Measurements from ENCODE around the gene FOSL1. TPM values are rescaled to one million over a fixed set of nuclear protein-coding genes. Genes with fewer than 3 reads are reported as not detected.

Gene FOSL1
- total and polyA plus RNA-seq, 2 donors (not counting 3 experiments of a cell fraction or from before 2014, with no cell fraction given) = 18.1 to 53.8 TPM

DNA sequence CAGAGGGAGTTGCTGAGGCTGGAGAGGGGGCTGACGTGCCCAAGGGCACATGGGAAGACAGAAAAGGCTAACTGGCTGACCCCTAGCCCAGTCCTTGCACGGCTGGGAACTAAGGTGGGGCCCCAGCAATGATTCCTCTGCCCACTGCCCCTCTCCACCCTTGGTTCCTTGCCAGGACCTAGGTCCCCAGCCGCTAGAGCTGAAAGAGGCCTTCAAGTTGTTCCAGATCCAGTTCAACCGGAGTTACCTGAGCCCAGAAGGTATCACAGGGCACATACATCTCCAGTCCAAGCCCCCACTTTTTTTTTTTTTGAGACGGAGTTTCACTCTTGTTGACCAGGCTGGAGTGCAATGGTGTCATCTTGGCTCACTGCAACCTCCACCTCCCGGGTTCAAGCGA lies 20.2 kb downstream of the FOSL1 start:
- Histone ChIP-seq H3K9me3 (replicated peaks; ENCODE audit: control insufficient read depth, insufficient read depth, low read length) (no peaks in the 10 kb centered on the region), H3K9ac (replicated peaks; ENCODE audit: extremely low read depth, insufficient read depth, low read length) (no peak overlapping the region), H4K20me1 (replicated peaks; ENCODE audit: control insufficient read depth, extremely low read depth, insufficient read depth, low read length) (no peaks in the 10 kb centered on the region), H3K4me2 (ENCODE audit: insufficient read depth, low read length) (no peak overlapping the region), H3K27me3 (ENCODE audit: control insufficient read depth in 2 of 2, insufficient read depth in 2 of 2, low read length in 2 of 2) (no peaks in the 10 kb centered on the region), H3K79me2 (ENCODE audit: control insufficient read depth, insufficient read depth, low read length) (no peaks in the 10 kb centered on the region), H3K4me1 (ENCODE audit: control insufficient read depth, extremely low read depth, insufficient read depth, low read length) (no peaks in the 10 kb centered on the region), H3K36me3 (ENCODE audit: control insufficient read depth in 2 of 2, extremely low read depth in 1 of 2, insufficient read depth in 2 of 2, low read length in 2 of 2) (peaks cover 4 to 23% of the 10 kb centered on the region in 2 experiments), H3K9me1 (replicated peaks; ENCODE audit: control insufficient read depth, extremely low read depth, insufficient read depth, low read length) (no peaks in the 10 kb centered on the region), H3K4me3 (replicated peaks in 1 of 3; ENCODE audit: insufficient read depth in 1 of 3, low read depth in 1 of 3, low read length in 3 of 3) (no peak overlapping the region), H3K27ac (ENCODE audit: insufficient read depth, low read depth, low read length) (no peak overlapping the region), H2AFZ (ENCODE audit: low read depth, low read length) (no peak overlapping the region)
- FAIRE-seq (no peak), DNase-seq (ENCODE audit: low read depth, low spot score) (no peak)
- ChIA-PET POLR2A (no interaction called here), CTCF (interaction anchor here (1.1 to 1.6 kb wide), 3 partner anchors 9 to 22 kb away, joined by 3 to 5 read pairs (median 4); partner anchors contain the start of gene FIBP)
- BruUV-seq (replicated peaks) = no TSS peak
- intact Hi-C loops (cut with micrococcal nuclease) (no loop called here), dilution Hi-C loops (cut with MboI; ENCODE audit: extremely low pct_ligation_motif_present, low sequenced_read_pairs) (no loop called here)
- TF ChIP-seq FOS (IDR thresholded peaks at IDR 0.05; ENCODE audit: borderline replicate concordance, insufficient read depth, low read length) (no peak), JUN (IDR thresholded peaks at IDR 0.05; ENCODE audit: borderline replicate concordance, insufficient read depth, insufficient read length, low read depth) (no peak), CTCF (IDR thresholded peaks at IDR 0.05; ENCODE audit: extremely low read depth in 1 of 2, insufficient read depth in 1 of 2, low read depth in 1 of 2, low read length in 2 of 2) (no peak), POLR2A (IDR thresholded peaks at IDR 0.05; ENCODE audit: low read depth, low read length) (no peak)

DNA sequence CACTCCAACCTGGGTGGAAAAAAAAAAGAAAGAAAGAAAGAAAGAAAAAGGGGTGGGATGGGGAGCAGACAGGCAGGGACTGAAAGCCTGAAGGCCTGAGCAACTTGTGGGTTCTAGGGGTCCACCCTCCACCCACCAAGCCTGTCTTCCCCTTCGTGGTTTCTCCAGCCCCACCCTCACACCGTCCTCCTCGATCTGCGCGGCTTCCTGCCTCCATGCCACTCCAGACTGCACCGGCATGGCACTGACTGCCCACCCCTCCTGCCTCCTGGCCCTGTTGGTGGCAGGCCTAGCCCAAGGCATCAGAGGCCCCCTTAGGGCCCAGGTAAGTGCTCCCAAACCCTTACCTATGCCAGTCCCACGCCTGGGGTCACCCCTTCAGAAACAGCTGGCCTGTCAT lies 20.6 kb downstream of the FOSL1 start, which contains the start of gene CTSW:
CTSW (plus strand) TSS at position 221 of the 400 bp plus-strand sequence; CDS start at position 239, 18 bp downstream.
- Histone ChIP-seq H4K20me1 (replicated peaks; ENCODE audit: control insufficient read depth, extremely low read depth, insufficient read depth, low read length) (no peaks in the 10 kb centered on the region), H3K9me3 (replicated peaks; ENCODE audit: control insufficient read depth, insufficient read depth, low read length) (no peaks in the 10 kb centered on the region), H3K36me3 (ENCODE audit: control insufficient read depth in 2 of 2, extremely low read depth in 1 of 2, insufficient read depth in 2 of 2, low read length in 2 of 2) (peaks cover 4 to 23% of the 10 kb centered on the region in 2 experiments), H3K27ac (ENCODE audit: insufficient read depth, low read depth, low read length) (no peak within 1 kb of the TSS), H3K79me2 (ENCODE audit: control insufficient read depth, insufficient read depth, low read length) (no peaks in the 10 kb centered on the region), H3K27me3 (ENCODE audit: control insufficient read depth in 2 of 2, insufficient read depth in 2 of 2, low read length in 2 of 2) (no peaks in the 10 kb centered on the region), H3K4me1 (ENCODE audit: control insufficient read depth, extremely low read depth, insufficient read depth, low read length) (no peaks in the 10 kb centered on the region), H3K4me3 (replicated peaks in 1 of 3; ENCODE audit: insufficient read depth in 1 of 3, low read depth in 1 of 3, low read length in 3 of 3) (no peak within 1 kb of the TSS), H3K9me1 (replicated peaks; ENCODE audit: control insufficient read depth, extremely low read depth, insufficient read depth, low read length) (no peaks in the 10 kb centered on the region), H3K4me2 (ENCODE audit: insufficient read depth, low read length) (no peak within 1 kb of the TSS), H3K9ac (replicated peaks; ENCODE audit: extremely low read depth, insufficient read depth, low read length) (no peak within 1 kb of the TSS), H2AFZ (ENCODE audit: low read depth, low read length) (no peak within 1 kb of the TSS)
- DNase-seq (ENCODE audit: low read depth, low spot score) (no peak), FAIRE-seq (no peak)
- ChIA-PET POLR2A (interaction anchor here (1.6 kb wide), 1 partner anchor 10 kb away, joined by 4 read pairs; no protein-coding TSS in a partner anchor), CTCF (interaction anchor here (1.1 to 1.6 kb wide), 3 partner anchors 9 to 22 kb away, joined by 3 to 5 read pairs (median 4); partner anchors contain the start of gene FIBP)
- intact Hi-C loops (cut with micrococcal nuclease) (no loop called here), dilution Hi-C loops (cut with MboI; ENCODE audit: extremely low pct_ligation_motif_present, low sequenced_read_pairs) (no loop called here)
- TF ChIP-seq POLR2AphosphoS5 (IDR thresholded peaks at IDR 0.05; ENCODE audit: insufficient read depth, low read depth, low read length) (no peak), MAX (IDR thresholded peaks at IDR 0.05; ENCODE audit: insufficient read depth, insufficient read length) (no peak), GATA2 (IDR thresholded peaks at IDR 0.05; ENCODE audit: insufficient read depth, insufficient read length, low read depth, low read length) (no peak), JUN (IDR thresholded peaks at IDR 0.05; ENCODE audit: borderline replicate concordance, insufficient read depth, insufficient read length, low read depth) (no peak), FOS (IDR thresholded peaks at IDR 0.05; ENCODE audit: borderline replicate concordance, insufficient read depth, low read length) (no peak), CTCF (IDR thresholded peaks at IDR 0.05; ENCODE audit: extremely low read depth in 1 of 2, insufficient read depth in 1 of 2, low read depth in 1 of 2, low read length in 2 of 2) (no peak)
- no TSS peak for BruUV-seq (replicated peaks)

Measured in endothelial cell of umbilical vein (primary cell).